ENCODE measurements around the gene TPM4. TPM values are rescaled to one million over a fixed set of nuclear protein-coding genes. Genes with fewer than 3 reads are reported as not detected.

The TPM4 gene
- total RNA-seq, 2 donors from 2014 or later: 379 TPM

DNA sequence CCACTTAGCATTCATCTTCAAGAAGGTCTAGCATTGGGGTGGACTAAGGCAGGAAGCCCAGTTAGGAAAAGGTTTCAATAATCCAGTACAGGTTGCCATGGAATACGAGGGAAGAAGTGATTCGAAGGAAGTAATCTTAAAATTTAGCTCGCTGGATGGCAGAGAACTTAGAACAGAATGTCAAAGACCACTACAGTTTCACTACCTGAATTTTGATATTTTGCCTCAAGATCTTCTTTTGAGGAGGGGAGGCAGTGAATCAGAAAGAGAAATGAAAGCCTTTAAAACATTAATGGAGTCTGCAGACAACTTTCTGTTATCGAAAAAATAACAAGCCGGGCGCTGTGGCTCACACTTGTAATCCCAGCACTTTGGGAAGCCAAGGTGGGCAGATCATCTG, 28.4 kb downstream of the TPM4 start:
- no peak for DNase-seq (ENCODE audit: low spot score)
- TF ChIP-seq POLR2A (IDR thresholded peaks at IDR 0.05): no peak
- no peak for TF ChIP-seq POLR2AphosphoS5 (IDR thresholded peaks at IDR 0.05)
- TF ChIP-seq, protein P1, sequence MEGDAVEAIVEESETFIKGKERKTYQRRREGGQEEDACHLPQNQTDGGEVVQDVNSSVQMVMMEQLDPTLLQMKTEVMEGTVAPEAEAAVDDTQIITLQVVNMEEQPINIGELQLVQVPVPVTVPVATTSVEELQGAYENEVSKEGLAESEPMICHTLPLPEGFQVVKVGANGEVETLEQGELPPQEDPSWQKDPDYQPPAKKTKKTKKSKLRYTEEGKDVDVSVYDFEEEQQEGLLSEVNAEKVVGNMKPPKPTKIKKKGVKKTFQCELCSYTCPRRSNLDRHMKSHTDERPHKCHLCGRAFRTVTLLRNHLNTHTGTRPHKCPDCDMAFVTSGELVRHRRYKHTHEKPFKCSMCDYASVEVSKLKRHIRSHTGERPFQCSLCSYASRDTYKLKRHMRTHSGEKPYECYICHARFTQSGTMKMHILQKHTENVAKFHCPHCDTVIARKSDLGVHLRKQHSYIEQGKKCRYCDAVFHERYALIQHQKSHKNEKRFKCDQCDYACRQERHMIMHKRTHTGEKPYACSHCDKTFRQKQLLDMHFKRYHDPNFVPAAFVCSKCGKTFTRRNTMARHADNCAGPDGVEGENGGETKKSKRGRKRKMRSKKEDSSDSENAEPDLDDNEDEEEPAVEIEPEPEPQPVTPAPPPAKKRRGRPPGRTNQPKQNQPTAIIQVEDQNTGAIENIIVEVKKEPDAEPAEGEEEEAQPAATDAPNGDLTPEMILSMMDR (IDR thresholded peaks at IDR 0.05): no peak
- H3K9me3 ChIP-seq: no peaks in the 10 kb centered on the region
- WGBS: 91% methylated on average over 6 of the region's 6 CpGs
- no peaks in the 10 kb centered on the region for H3K27me3 ChIP-seq (replicated peaks; ENCODE audit: insufficient read depth)
- no peak overlapping the region for H3K4me3 ChIP-seq
- intact Hi-C loops (cut with DNase I): no loop called here
- no peak overlapping the region for H3K27ac ChIP-seq
- no peaks in the 10 kb centered on the region for H3K4me1 ChIP-seq (replicated peaks)
- peaks cover 0 to 22% of the 10 kb centered on the region in 2 donors for H3K36me3 ChIP-seq

DNA sequence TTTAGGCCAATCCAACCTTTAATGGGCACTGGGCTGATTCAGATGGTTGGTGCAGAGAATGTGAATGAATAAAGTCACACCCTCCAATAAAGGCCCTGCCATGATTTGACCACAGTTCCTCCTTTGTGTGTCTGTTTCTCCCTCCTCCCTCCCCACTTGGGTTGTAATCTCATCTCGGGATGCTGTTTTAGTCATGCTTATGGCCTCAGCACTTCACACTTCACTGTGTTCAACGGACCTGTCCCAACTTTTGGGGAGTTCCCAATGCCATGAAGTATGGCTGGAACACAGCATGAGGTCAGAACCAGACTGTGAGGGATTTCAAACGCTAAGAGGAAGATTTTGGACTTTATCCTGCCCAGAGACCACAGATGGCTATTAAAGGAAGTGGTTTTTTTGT, 29.8 kb downstream of the TPM4 start:
- 9% methylated on average over 3 of the region's 3 CpGs for WGBS
- intact Hi-C loops (cut with DNase I): no loop called here
- H3K27ac ChIP-seq: peak overlapping the region in 1 of 2 donors; percentile 18
- no peak for DNase-seq (ENCODE audit: low spot score)
- H3K36me3 ChIP-seq: peaks cover 0 to 17% of the 10 kb centered on the region in 2 donors
- H3K27me3 ChIP-seq (replicated peaks; ENCODE audit: insufficient read depth): no peaks in the 10 kb centered on the region
- TF ChIP-seq POLR2AphosphoS5 (IDR thresholded peaks at IDR 0.05) (no peak), POLR2A (IDR thresholded peaks at IDR 0.05) (no peak)
- TF ChIP-seq, protein P1 (IDR thresholded peaks at IDR 0.05): no peak
- no peak overlapping the region for H3K4me3 ChIP-seq
- no peaks in the 10 kb centered on the region for H3K4me1 ChIP-seq (replicated peaks)
- H3K9me3 ChIP-seq: no peaks in the 10 kb centered on the region

GRCh38 chr19:16111160-16111908, 35.0 kb downstream of the TPM4 start, which contains the start of gene RAB8A:
Gene RAB8A (plus strand): TSS chr19:16111889. CDS start chr19:16111902, 13 bp downstream.
- H3K9me3 ChIP-seq: no peaks in the 10 kb centered on the region
- peak within 1 kb of the TSS; percentile 97 for H3K4me3 ChIP-seq
- peak; percentile 99 for DNase-seq (ENCODE audit: low spot score)
- peak within 1 kb of the TSS; percentile 93 to 98 for H3K27ac ChIP-seq
- intact Hi-C loops (cut with DNase I): loop anchor here (2.0 to 5.0 kb wide), 3 partner anchors 34 to 71 kb away; partner anchors contain the start of gene TPM4
- H3K36me3 ChIP-seq: no peaks in the 10 kb centered on the region
- TF ChIP-seq, protein P1 (IDR thresholded peaks at IDR 0.05): peak; percentile 92 to 100 (median 99)
- TF ChIP-seq POLR2AphosphoS5 (IDR thresholded peaks at IDR 0.05) (peak; percentile 97), POLR2A (IDR thresholded peaks at IDR 0.05) (peak; percentile 7)
- WGBS: 1% methylated on average over 81 of the region's 81 CpGs
- H3K4me1 ChIP-seq (replicated peaks): peaks cover 5% of the 10 kb centered on the region
- H3K27me3 ChIP-seq (replicated peaks; ENCODE audit: insufficient read depth): no peaks in the 10 kb centered on the region

DNA sequence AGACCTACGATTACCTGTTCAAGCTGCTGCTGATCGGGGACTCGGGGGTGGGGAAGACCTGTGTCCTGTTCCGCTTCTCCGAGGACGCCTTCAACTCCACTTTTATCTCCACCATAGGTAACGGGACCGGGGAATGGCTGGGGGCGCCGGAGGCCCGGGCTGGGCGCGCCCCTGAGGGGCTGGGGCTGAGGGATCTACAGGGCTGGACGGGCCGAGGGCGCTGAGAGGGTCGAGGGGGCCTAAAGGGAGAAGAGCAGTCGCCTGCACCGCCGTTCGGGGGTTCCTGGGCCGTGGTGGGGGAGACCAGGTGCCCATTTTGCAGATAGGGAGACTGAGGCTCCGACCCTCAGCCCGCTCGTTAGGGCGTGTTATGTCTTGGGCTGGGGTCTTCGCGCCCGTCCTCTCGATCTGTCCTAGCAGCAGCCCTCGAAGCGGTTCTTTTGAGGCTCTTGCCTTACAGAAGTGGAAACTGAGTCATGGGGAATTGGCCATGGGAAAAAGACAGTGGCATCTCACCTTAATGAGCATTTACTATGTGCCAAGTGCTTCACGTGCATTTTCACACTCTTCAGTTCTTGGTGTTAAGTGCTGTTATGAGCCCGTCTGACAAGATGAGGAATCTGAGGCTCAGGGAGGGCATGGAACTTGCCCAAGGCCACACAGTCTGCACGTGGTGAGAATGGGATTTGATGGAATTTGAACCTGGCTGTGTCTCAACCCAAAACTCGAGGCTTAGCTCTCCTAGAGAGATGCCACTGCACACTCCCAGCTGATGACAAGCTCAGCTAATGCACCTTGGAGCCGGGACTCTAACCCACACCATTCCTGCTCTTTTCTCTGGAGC, 35.8 kb downstream of the TPM4 start:
- H3K9me3 ChIP-seq: no peaks in the 10 kb centered on the region
- H3K4me1 ChIP-seq (replicated peaks): peaks cover 5% of the 10 kb centered on the region
- intact Hi-C loops (cut with DNase I): loop anchor here (2.0 to 5.0 kb wide), 3 partner anchors 35 to 71 kb away; partner anchors contain the start of gene TPM4
- WGBS: 2% methylated on average over 36 of the region's 37 CpGs
- H3K27me3 ChIP-seq (replicated peaks; ENCODE audit: insufficient read depth): no peaks in the 10 kb centered on the region
- peak; percentile 81 for TF ChIP-seq POLR2A (IDR thresholded peaks at IDR 0.05)
- TF ChIP-seq, protein P1 (IDR thresholded peaks at IDR 0.05): no peak
- peak overlapping the region; percentile 97 for H3K4me3 ChIP-seq
- peak overlapping the region; percentile 93 to 98 for H3K27ac ChIP-seq
- no peak for DNase-seq (ENCODE audit: low spot score)
- H3K36me3 ChIP-seq: no peaks in the 10 kb centered on the region

Data from prostate gland (tissue), 2 donors.